Natural killer cell (primary cell): ENCODE measurements around the gene ATF7. TPM values are rescaled to one million over a fixed set of nuclear protein-coding genes. Genes with fewer than 3 reads are reported as not detected.

Experiments
- ATAC-seq, 3 donors: fragments of 150-1000 bp in 2 of 3; fragments of 200-7000 bp in 1 of 3; cut with Tn5 transposase; 1 replicate in 1 of 3; 2 replicates in 2 of 3; pipeline ENCODE4 v1.10.0; 2021; ENCODE audit warnings: mild to moderate bottlenecking in 2 of 3, moderate library complexity in 2 of 3
- DNase-seq, 2 donors: peaks; one replicate each; pipeline versions ENCODE4 v3.0.0 to v3.0.0-alpha.2; 2013 to 2021; ENCODE audit warnings: mixed read lengths in 1 of 2
- H3K27ac ChIP-seq: one replicate; pipeline ENCODE4 v1.5.1; 2013; ENCODE audit warnings: mild to moderate bottlenecking, low read length
- H3K27me3 ChIP-seq: one replicate; pipeline ENCODE4 v1.6.1; 2013; ENCODE audit warnings: low read length; ENCODE audit not compliant: control insufficient read depth, insufficient read depth
- H3K36me3 ChIP-seq: one replicate; pipeline ENCODE4 v1.6.1; 2013; ENCODE audit warnings: low read length; ENCODE audit not compliant: control insufficient read depth, insufficient read depth
- H3K4me1 ChIP-seq: one replicate; pipeline ENCODE4 v1.6.1; 2013; ENCODE audit warnings: low read length; ENCODE audit not compliant: control insufficient read depth, insufficient read depth
- H3K4me3 ChIP-seq: one replicate; pipeline ENCODE4 v1.5.1; 2013; ENCODE audit warnings: low read length
- H3K9me3 ChIP-seq: one replicate; pipeline ENCODE4 v1.6.1; 2013; ENCODE audit warnings: low read length; ENCODE audit not compliant: control insufficient read depth, insufficient read depth
- H3K27ac Mint-ChIP-seq, 2 donors: one replicate each; pipeline ENCODE4 v1.8.0; 2022; ENCODE audit warnings: mild to moderate bottlenecking in 2 of 2, mixed read lengths in 2 of 2, moderate library complexity in 1 of 2
- H3K27me3 Mint-ChIP-seq, 2 donors: one replicate each; pipeline ENCODE4 v1.8.0; 2022; ENCODE audit warnings: low read depth in 2 of 2, mixed read lengths in 2 of 2
- H3K36me3 Mint-ChIP-seq: one replicate; pipeline ENCODE4 v1.8.0; 2022; ENCODE audit warnings: mixed read lengths
- H3K4me1 Mint-ChIP-seq, 2 donors: one replicate each; pipeline ENCODE4 v1.8.0; 2022; ENCODE audit warnings: mixed read lengths in 2 of 2
- H3K4me3 Mint-ChIP-seq: one replicate; pipeline ENCODE4 v1.8.0; 2022; ENCODE audit warnings: mild to moderate bottlenecking, moderate library complexity, mixed read lengths
- H3K9me3 Mint-ChIP-seq, 2 donors: one replicate each; pipeline ENCODE4 v1.8.0; 2022; ENCODE audit warnings: mixed read lengths in 2 of 2
- CTCF ChIP-seq: fragments of 200-600 bp; IDR thresholded peaks from one replicate; pipeline ENCODE4 v1.8.0; 2022; ENCODE audit warnings: antibody characterized with exemption
- WGBS: methylation state at CpG from one replicate; pipeline ENCODE4 v1.1.7; 2013; ENCODE audit warnings: missing lambda C conversion rate; ENCODE audit not compliant: insufficient coverage; 5-methylcytosine and 5-hydroxymethylcytosine counted together
- intact Hi-C: fragments of 100-400 bp; cut with micrococcal nuclease; formaldehyde crosslinking; loops from one replicate; pipeline ENCODE4 v1.14.2; 2022
- total RNA-seq, 4 donors: library from RNA; stranded (reverse); fragments of 120-200 nt in 1 of 4; gene quantifications; one replicate each; pipeline versions ENCODE4 v1.2.3 to v1.2.4, GENCODE V29; 2013 to 2022

ATF7 gene
- total RNA-seq, 3 donors from 2014 or later (not counting 1 experiment from before 2014, with no cell fraction given): 32.3 to 42.3 (median 34.9) TPM

- no peaks in the 10 kb centered on the region for H3K27me3 ChIP-seq
- DNase-seq (no peak), ATAC-seq (no peak)
- H3K4me3 ChIP-seq: no peak overlapping the region
- Mint-ChIP-seq H3K27me3 (no peaks in the 10 kb centered on the region), H3K4me1 (peaks cover 31 to 37% of the 10 kb centered on the region in 2 donors), H3K36me3 (peaks cover 10% of the 10 kb centered on the region), H3K9me3 (no peaks in the 10 kb centered on the region), H3K4me3 (no peak overlapping the region), H3K27ac (peak overlapping the region; percentile 16 to 31)
- intact Hi-C loops: no loop called here
- no peak overlapping the region for H3K27ac ChIP-seq
- H3K9me3 ChIP-seq: no peaks in the 10 kb centered on the region
- peaks cover 85% of the 10 kb centered on the region for H3K36me3 ChIP-seq
- no peaks in the 10 kb centered on the region for H3K4me1 ChIP-seq
- no peak for TF ChIP-seq CTCF
- 100% methylated on average over 3 of the region's 5 CpGs for WGBS
These were observed 146.9 kb downstream of the ATF7 start for GRCh38 chr12:53479331-53479730.

- peaks cover 10% of the 10 kb centered on the region for H3K36me3 Mint-ChIP-seq
- WGBS: 83% methylated on average over 1 of the region's 1 CpG
- no peak overlapping the region for H3K27ac ChIP-seq
- H3K9me3 Mint-ChIP-seq: no peaks in the 10 kb centered on the region
- peak overlapping the region; percentile 16 to 31 for H3K27ac Mint-ChIP-seq
- H3K4me1 ChIP-seq: no peaks in the 10 kb centered on the region
- ATAC-seq (no peak), DNase-seq (no peak)
- TF ChIP-seq CTCF: no peak
- peaks cover 34 to 42% of the 10 kb centered on the region in 2 donors for H3K4me1 Mint-ChIP-seq
- intact Hi-C loops: no loop called here
- H3K27me3 Mint-ChIP-seq: no peaks in the 10 kb centered on the region
- H3K36me3 ChIP-seq: peaks cover 85% of the 10 kb centered on the region
- no peaks in the 10 kb centered on the region for H3K9me3 ChIP-seq
- no peaks in the 10 kb centered on the region for H3K27me3 ChIP-seq
- no peak overlapping the region for H3K4me3 ChIP-seq
- H3K4me3 Mint-ChIP-seq: no peak overlapping the region
These were observed 147.3 kb downstream of the ATF7 start for GRCh38 chr12:53478865-53479264.

GRCh38 chr12:53476769-53477209 is 149.4 kb downstream of the ATF7 start:
- Histone ChIP-seq H3K36me3 (peaks cover 85% of the 10 kb centered on the region), H3K4me3 (no peak overlapping the region), H3K9me3 (no peaks in the 10 kb centered on the region), H3K27me3 (no peaks in the 10 kb centered on the region), H3K4me1 (no peaks in the 10 kb centered on the region), H3K27ac (no peak overlapping the region)
- DNase-seq: peak in 1 of 2 donors; percentile 39
- peaks cover 40 to 45% of the 10 kb centered on the region in 2 donors for H3K4me1 Mint-ChIP-seq
- H3K9me3 Mint-ChIP-seq: no peaks in the 10 kb centered on the region
- no peak overlapping the region for H3K4me3 Mint-ChIP-seq
- ATAC-seq: peak in 2 of 3 donors; percentile 33 to 39
- no peaks in the 10 kb centered on the region for H3K27me3 Mint-ChIP-seq
- peak; percentile 17 for TF ChIP-seq CTCF
- peak overlapping the region; percentile 48 to 79 for H3K27ac Mint-ChIP-seq
- intact Hi-C loops: no loop called here
- H3K36me3 Mint-ChIP-seq: peaks cover 17% of the 10 kb centered on the region
- WGBS: 81% methylated on average over 2 of the region's 2 CpGs

- no peak overlapping the region for H3K27ac ChIP-seq
- H3K4me1 Mint-ChIP-seq: peaks cover 44 to 46% of the 10 kb centered on the region in 2 donors
- no peak for TF ChIP-seq CTCF
- peak in 1 of 2 donors; percentile 28 for DNase-seq
- no peaks in the 10 kb centered on the region for H3K27me3 Mint-ChIP-seq
- no peaks in the 10 kb centered on the region for H3K27me3 ChIP-seq
- H3K36me3 Mint-ChIP-seq: peaks cover 19% of the 10 kb centered on the region
- intact Hi-C loops: no loop called here
- no peak for ATAC-seq
- H3K4me1 ChIP-seq: no peaks in the 10 kb centered on the region
- H3K4me3 ChIP-seq: no peak overlapping the region
- H3K27ac Mint-ChIP-seq: peak overlapping the region; percentile 43 to 67
- H3K9me3 Mint-ChIP-seq: no peaks in the 10 kb centered on the region
- no peaks in the 10 kb centered on the region for H3K9me3 ChIP-seq
- 79% methylated on average over 12 of the region's 13 CpGs for WGBS
- H3K36me3 ChIP-seq: peaks cover 88% of the 10 kb centered on the region
- no peak overlapping the region for H3K4me3 Mint-ChIP-seq
These were observed 151.4 kb downstream of the ATF7 start for GRCh38 chr12:53474819-53475218.
